A549 treated with ZK216348 at 1 μM for 4 hours (cell line): Measurements from ENCODE around the gene MAP3K3. TPM values are rescaled to one million over a fixed set of nuclear protein-coding genes. Genes with fewer than 3 reads are reported as not detected.

Source experiments
- total RNA-seq: library from RNA; stranded (reverse); fragments of 200-300 nt; extraction: Qiagen RNA extraction; gene quantifications from 5 replicates; pipeline ENCODE4 v1.2.3, GENCODE V29; 2022; ENCODE audit warnings: low read depth

Gene MAP3K3
- total RNA-seq: 12.0 to 18.2 TPM (median 17.4 TPM) in 5 replicates

DNA sequence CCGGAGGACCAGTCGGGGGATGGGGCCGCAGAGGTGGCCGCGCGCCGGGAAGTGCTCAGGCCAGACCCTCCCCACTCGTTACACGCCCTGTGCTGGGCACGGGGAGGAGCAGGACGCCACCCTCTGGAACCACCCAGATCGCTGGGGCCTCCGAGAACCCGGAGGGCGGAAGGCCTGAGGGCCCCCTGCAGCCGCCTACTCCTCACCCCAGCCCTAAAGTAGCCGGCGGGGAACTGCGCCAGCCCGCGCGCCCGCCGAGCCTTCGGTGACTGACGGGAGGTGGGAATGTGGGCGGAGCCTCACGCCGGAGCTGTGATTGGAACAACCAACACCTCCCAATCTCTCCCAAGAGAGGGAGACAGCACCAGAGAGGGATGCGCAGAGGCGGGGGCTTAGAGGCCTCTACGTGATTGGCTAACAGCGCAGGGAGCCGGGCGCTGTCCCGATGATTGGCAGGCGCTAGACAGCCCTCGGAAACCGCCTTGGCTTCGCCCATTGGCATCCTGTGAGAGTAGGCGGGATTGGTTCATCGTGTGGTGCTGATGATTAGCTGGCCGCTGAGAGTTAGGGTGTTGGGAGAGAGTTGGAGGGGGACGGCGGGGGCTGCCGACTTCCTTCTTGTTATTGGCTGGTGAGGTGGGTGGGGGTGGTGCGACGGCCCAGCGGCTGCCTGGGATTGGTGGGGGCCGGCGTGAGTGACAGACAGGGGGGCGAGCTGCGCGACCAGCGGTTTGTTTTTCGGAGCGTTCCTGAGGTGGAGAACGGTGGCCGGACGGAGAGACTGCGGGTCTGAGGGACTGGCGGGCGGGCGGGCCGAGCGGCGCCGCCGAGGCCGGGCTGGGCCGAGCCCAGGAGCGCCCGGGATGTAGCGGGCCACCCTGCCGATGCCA, at the start of gene MAP3K3:
TSS of gene MAP3K3 (plus strand) at position 734 of the 890 bp plus-strand sequence. CDS start 343 bp downstream, outside the sequence.

DNA sequence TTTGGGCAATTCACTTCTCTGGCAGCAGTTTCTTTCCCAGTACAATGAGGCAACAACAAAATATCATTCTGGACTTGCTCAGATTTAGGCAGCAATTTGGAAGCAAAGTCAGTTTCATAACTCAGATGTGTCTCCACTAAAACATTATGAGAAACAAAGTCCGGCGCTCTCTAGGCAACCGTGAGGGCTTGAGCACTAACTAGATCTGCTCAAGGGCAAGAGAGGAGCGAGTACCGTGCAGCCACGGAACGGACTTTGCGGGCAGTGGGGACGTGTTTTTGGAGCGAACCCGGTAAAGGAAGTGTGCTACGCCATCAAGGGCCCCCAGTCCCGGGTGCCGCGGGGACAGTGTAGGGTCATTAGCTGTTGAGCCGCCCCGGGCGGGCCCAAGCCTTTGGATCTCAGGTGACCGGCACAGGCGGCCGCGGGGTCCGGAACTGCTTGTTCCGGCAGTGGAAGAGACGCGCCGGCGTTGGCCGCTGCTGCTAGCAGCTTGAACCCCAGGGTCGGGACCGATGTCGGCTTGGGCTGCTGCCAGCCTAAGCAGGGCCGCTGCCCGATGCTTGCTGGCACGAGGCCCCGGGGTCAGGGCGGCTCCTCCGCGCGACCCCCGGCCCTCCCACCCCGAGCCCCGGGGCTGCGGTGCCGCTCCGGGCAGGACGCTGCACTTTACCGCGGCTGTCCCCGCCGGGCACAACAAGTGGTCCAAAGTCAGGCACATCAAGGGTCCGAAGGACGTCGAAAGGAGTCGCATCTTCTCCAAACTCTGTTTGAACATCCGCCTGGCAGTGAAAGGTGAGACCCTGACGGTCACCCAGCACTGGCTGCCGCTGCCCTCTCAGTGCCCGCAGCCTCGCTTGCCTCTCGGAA, 21.4 kb upstream of the MAP3K3 start, which contains the start of gene TACO1:
TSS of gene TACO1 (plus strand) at position 327 of the 870 bp plus-strand sequence. CDS start at position 516, 189 bp downstream.

DNA sequence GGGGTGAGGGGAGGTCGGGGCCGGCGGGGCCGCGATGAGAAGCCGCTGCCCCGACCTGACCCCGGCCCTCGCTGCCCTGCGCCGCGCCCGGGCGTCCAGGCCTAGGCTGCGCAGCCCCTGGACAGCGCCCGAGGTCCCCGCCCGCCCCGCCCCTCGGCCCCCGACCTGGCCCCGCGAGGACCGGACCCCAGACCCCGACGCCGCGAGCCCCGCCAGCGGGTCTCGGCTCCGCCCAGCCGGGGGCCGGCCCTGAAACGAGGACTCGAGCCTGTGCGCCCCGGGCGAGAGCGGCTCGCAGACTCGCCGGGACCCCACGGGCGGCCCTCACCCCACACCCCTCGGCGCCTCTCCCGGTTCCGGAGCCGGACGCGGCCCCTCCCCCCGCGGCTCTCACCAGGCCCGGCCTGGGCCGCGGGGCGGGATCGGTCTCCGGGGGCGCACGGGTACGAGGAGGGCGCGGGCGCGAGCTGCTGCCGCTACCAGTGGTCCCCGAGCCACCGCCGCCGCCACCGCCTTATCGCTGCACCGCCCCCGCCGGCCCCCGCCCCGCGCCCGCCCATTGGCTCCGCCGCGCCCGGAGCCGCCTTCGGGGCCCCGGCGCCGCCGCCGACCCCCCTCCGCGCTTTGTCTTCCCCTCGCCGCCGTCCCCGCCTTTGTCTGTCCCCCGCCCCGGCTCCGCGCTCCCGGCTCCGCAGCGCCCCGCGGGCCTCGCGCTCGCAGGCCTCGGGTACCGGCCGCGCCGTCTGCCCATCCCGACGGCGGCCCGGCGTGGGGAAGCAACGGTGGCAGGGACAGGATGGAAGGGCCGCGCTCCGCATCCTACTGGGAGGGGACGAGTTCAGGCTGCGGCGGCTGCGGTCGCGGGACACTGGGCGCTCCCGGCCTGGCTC, 77.7 kb downstream of the MAP3K3 start, which contains the start of gene LIMD2:
TSS of gene LIMD2 (minus strand) at position 488 of the 890 bp plus-strand sequence. CDS start 827 bp downstream, outside the sequence.

DNA sequence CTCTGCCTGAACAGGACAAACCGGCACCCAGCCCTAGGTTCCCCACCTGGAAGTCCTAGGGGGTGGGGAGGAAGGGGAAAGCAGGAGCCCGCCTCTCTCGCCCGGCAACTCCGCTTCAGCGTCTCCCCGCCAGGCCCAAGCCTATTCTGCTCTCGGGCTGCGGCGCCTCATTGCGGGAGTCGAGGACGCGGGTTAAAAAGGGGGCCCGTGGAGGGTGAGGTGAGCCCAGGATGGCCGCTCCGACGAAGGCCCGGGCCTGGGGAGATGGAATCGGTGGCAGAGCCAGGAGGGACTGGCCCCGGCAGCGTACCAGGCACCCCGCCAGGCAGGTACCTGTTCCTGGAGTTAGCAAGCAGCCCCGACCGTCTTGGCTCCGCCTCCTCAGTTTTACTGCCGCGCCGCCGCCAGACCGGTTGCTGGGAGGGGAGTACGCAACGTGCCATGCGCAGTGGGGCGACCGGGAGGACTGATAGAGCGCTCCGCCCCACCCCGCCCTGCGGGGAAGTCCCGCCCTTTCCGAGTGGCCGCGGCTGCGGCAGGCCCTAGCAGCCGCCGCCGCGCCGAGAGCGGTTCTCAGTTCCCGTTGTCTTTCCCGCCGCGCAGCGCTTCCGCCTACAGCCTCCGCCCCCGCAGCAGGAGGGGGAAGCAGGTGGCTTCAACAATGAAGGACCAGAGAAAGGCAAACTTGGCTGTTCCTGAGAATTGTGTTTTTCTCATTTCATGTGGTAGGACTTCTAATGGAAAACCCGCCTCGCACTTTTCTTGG, 119.4 kb downstream of the MAP3K3 start, which contains the start of gene STRADA:
TSS of gene STRADA (minus strand) at position 392 of the 766 bp plus-strand sequence. CDS start 13,430 bp downstream, outside the sequence.

Other genes starting within 250 kb of the MAP3K3 start
- 23.5 to 34.9 TPM (median 33.8 TPM) in 5 replicates for gene CYB561, start 176.1 kb upstream of the MAP3K3 start, total RNA-seq
- 0.50 to 1.4 TPM (median 0.71 TPM) in 5 replicates for gene ACE, start 145.4 kb upstream of the MAP3K3 start, total RNA-seq
- gene KCNH6, start 99.1 kb upstream of the MAP3K3 start, total RNA-seq: not detected in 5 replicates
- gene DCAF7, start 71.9 kb upstream of the MAP3K3 start, total RNA-seq: 39.8 to 65.6 TPM (median 59.4 TPM) in 5 replicates
- 52.7 to 55.5 TPM (median 53.7 TPM) in 5 replicates for gene TACO1, start 21.5 kb upstream of the MAP3K3 start, total RNA-seq
- 5.9 to 15.6 TPM (median 13.4 TPM) in 5 replicates for gene LIMD2, start 77.7 kb downstream of the MAP3K3 start, total RNA-seq
- 25.3 to 30.1 TPM (median 26.8 TPM) in 5 replicates for gene STRADA, start 119.4 kb downstream of the MAP3K3 start, total RNA-seq
- 95.9 to 135 TPM (median 108 TPM) in 5 replicates for gene CCDC47, start 151.2 kb downstream of the MAP3K3 start, total RNA-seq
- 86.2 to 127 TPM (median 101 TPM) in 5 replicates for gene DDX42, start 151.8 kb downstream of the MAP3K3 start, total RNA-seq
- gene PSMC5, start 205.0 kb downstream of the MAP3K3 start, total RNA-seq: 204 to 242 TPM (median 212 TPM) in 5 replicates
- gene FTSJ3, start 205.2 kb downstream of the MAP3K3 start, total RNA-seq: 55.3 to 68.1 TPM (median 57.2 TPM) in 5 replicates
- 45.9 to 66.3 TPM (median 59.3 TPM) in 5 replicates for gene SMARCD2, start 220.3 kb downstream of the MAP3K3 start, total RNA-seq